Effector memory CD8-positive, alpha-beta T cell (primary cell): Measurements from ENCODE around the gene OSTF1.

ENCODE experiments used
- ATAC-seq: fragments of 150-1000 bp; cut with Tn5 transposase; replicated peaks from 2 replicates; pipeline ENCODE4 v1.10.0; 2021; ENCODE audit warnings: mild to moderate bottlenecking, moderate library complexity
- DNase-seq, 3 experiments: peaks; one replicate each; pipeline ENCODE4 v3.0.0; 2021
- H3K27ac Mint-ChIP-seq, 2 donors: one replicate each; pipeline ENCODE4 v1.8.0; 2022; ENCODE audit warnings: mild to moderate bottlenecking in 2 of 2, mixed read lengths in 2 of 2, moderate library complexity in 2 of 2
- H3K27me3 Mint-ChIP-seq, 2 donors: one replicate each; pipeline ENCODE4 v1.8.0; 2022; ENCODE audit warnings: mixed read lengths in 2 of 2
- H3K36me3 Mint-ChIP-seq: one replicate; pipeline ENCODE4 v1.8.0; 2022; ENCODE audit warnings: mild to moderate bottlenecking, moderate library complexity, mixed read lengths; ENCODE audit not compliant: insufficient read depth
- H3K4me1 Mint-ChIP-seq, 2 donors: one replicate each; pipeline ENCODE4 v1.8.0; 2022; ENCODE audit warnings: low read depth in 2 of 2, mixed read lengths in 2 of 2
- H3K4me3 Mint-ChIP-seq, 2 donors: one replicate each; pipeline ENCODE4 v1.8.0; 2022; ENCODE audit warnings: mild to moderate bottlenecking in 2 of 2, mixed read lengths in 2 of 2, moderate library complexity in 2 of 2
- H3K9me3 Mint-ChIP-seq, 2 donors: one replicate each; pipeline ENCODE4 v1.8.0; 2022; ENCODE audit warnings: mixed read lengths in 2 of 2

The OSTF1 gene

DNA sequence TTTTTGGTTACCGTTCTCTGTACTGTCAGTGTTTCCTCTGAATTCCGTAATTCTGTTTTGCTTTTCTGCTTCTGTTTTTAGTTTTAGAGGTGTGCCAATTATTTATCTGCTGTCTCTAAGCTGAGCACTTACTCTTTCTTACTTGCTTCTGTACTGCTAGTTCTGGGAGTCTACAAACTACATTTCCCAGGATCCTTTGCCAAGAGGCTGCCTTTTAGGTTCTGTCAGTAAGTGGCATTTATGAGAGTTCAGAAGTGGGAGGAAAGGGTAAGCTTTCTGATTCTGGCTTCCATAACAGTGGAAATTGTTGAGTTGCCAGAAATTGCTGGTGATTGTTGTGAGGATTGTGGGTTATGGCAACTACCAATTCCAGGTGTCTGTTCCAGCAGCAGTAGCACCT is 102.4 kb downstream of the OSTF1 start:
- Mint-ChIP-seq H3K27me3 (no peaks in the 10 kb centered on the region), H3K9me3 (no peaks in the 10 kb centered on the region), H3K4me3 (no peak overlapping the region), H3K4me1 (peaks cover 5 to 15% of the 10 kb centered on the region in 2 donors), H3K36me3 (peaks cover 3% of the 10 kb centered on the region), H3K27ac (no peak overlapping the region)
- ATAC-seq (no peak), DNase-seq (no peak)
